HG03045 (cell line): ENCODE data around the gene TRAFD1.

ENCODE experiments used
- ATAC-seq: cut with Tn5 transposase; IDR thresholded peaks from one replicate; pipeline ENCODE4 v1.9.1; 2021; ENCODE audit warnings: mild to moderate bottlenecking, moderate library complexity; ENCODE audit not compliant: unreplicated experiment

Gene TRAFD1

GRCh38 chr12:112115259-112116045, 9.9 kb upstream of the TRAFD1 start:
- no peak for ATAC-seq

- no peak for ATAC-seq
Observed at GRCh38 chr12:112116232-112117060, 8.9 kb upstream of the TRAFD1 start.

- ATAC-seq, result no peak
Observed at GRCh38 chr12:112117685-112118084, 7.7 kb upstream of the TRAFD1 start.

GRCh38 chr12:112121780-112122565, 3.4 kb upstream of the TRAFD1 start:
- no peak for ATAC-seq

- ATAC-seq, result no peak
Observed at GRCh38 chr12:112122823-112123690, 2.3 kb upstream of the TRAFD1 start.

- no peak for ATAC-seq
Observed at GRCh38 chr12:112124918-112125249, 476 bp upstream of the TRAFD1 start.

- ATAC-seq, result no peak
Observed at GRCh38 chr12:112126000-112126438, 659 bp downstream of the TRAFD1 start.

- ATAC-seq, result no peak
Observed at GRCh38 chr12:112126911-112127310, 1.6 kb downstream of the TRAFD1 start.

- peak; percentile 41 for ATAC-seq
Observed at GRCh38 chr12:112130441-112130998, 5.2 kb downstream of the TRAFD1 start.

- ATAC-seq, result no peak
Observed at GRCh38 chr12:112131686-112132085, 6.3 kb downstream of the TRAFD1 start.

GRCh38 chr12:112133418-112133817, 8.1 kb downstream of the TRAFD1 start:
- no peak for ATAC-seq

GRCh38 chr12:112134731-112135130, 9.4 kb downstream of the TRAFD1 start:
- ATAC-seq, result no peak

GRCh38 chr12:112140728-112141127, 15.4 kb downstream of the TRAFD1 start:
- no peak for ATAC-seq

GRCh38 chr12:112146123-112146522, 20.8 kb downstream of the TRAFD1 start:
- ATAC-seq, result no peak

GRCh38 chr12:112148031-112148513, 22.7 kb downstream of the TRAFD1 start:
- no peak for ATAC-seq

- no peak for ATAC-seq
Observed at GRCh38 chr12:112149596-112149995, 24.2 kb downstream of the TRAFD1 start.

GRCh38 chr12:112151766-112152541, 26.6 kb downstream of the TRAFD1 start:
- no peak for ATAC-seq

GRCh38 chr12:112153181-112153892, 28.0 kb downstream of the TRAFD1 start:
- no peak for ATAC-seq

- no peak for ATAC-seq
Observed at GRCh38 chr12:112153893-112154219, 28.5 kb downstream of the TRAFD1 start.
